NCI-H82 treated with DMSO at 0.1 percent for 48 hours (cell line): ENCODE results near the gene DNAJB1.
"Not testable (repeated sequence)": the region's sequence is repeated elsewhere in the genome, so short reads cannot be mapped to it uniquely, and the experiment has no call there.

ENCODE experiments used
- DNase-seq: peaks from one replicate; lab custom pipeline; 2025; ENCODE audit not compliant: unreplicated experiment; lab: John Stamatoyannopoulos, UW

The DNAJB1 gene

GRCh38 chr19:14517840-14518505 is at the start of gene DNAJB1:
TSS of gene DNAJB1 (minus strand) at chr19:14518397. CDS start at chr19:14518349, 48 bp downstream.
- DNase-seq: no peak

- DNase-seq: no peak
These were observed 48.9 kb upstream of the DNAJB1 start for GRCh38 chr19:14567079-14567478.

DNA sequence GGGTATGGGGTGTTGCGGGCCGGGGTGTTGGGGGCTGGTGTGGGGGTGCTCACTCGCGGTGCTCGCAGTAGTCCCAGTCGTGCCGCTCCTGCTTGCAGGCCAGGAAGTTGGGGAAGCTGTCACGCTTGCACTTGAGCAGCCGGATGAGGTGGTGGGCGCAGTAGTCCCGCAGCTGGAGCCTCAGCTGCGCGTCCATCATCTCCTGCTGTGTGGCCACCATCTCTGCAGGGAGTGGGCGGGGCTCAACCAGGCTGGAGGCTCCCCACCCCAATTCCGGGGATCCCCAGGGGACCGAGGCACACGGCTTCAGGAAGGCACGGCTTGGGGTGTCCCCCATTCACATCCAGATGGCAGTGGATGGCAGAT is 48.5 kb upstream of the DNAJB1 start:
- DNase-seq: no peak

DNA sequence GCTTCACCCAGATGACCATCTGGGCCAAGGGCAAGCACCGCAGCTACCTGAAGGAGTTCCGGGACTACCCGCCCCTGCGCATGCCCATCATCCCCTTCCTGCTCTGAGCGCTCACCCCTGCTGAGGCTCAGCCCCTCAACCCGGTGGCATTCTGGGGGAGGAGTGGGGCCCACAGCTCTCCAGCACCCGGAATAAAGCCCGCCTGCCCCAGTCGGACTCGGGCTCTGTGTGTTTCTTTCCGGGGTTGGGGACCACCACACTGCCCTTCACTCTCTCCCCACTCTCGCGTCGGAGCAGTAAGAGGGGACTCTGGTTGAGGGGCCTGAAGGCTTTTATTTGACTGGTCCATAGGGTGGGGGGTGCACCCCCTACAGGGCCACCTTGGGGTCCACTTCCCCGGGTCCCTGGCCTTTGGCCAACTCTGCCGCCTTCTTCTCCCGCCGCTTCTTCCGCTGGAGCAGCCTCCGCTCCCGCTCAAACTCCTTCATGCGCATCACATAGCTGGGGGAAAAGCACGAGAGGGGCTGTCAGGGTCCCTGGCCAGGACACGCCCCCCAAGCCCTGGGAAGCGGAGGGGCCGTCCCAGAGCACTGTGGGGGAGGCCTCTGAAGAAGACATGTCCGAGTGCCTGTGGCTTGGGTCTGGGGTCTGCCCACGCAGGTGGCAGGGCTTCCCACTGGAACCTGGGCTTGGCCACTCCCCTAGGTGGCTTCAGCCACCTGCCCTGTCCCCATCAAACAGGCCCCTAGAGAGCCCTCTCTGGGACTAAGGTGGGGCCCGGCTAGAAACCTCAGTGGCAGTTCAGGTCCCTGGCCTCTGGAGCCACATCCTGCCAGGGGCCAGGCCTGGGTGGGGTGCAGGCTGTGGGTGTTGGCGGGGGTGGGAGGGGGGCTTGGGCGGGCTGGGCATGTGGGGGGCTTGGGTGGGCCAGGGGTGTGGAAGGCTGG is 47.8 kb upstream of the DNAJB1 start:
- DNase-seq: no peak

DNA sequence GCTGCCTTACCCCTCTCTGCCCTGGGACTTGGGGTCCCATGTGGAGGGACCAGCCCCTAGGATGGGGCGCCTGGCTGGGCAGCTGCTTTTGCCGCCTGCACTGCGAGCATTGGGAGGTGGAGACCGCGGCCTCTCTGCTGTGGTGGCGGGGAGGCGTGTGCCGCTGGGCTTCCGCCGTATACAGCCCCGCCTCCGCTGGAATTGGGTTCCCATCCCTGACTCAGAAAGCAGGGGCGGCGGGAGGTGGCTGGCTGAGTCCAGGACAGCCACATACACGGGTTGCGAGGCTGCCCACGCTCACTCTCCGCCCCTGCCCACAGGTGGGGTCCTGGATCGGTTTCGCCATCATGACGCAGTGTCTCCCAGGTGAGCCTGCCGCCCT is 47.1 kb upstream of the DNAJB1 start:
- no peak for DNase-seq

GRCh38 chr19:14564652-14565297 is 46.6 kb upstream of the DNAJB1 start:
- DNase-seq: not testable (repeated sequence)

- peak; percentile 84 for DNase-seq
These were observed 45.9 kb upstream of the DNAJB1 start for GRCh38 chr19:14563989-14564651.

- no peak for DNase-seq
These were observed 45.4 kb upstream of the DNAJB1 start for GRCh38 chr19:14563590-14563926.

DNA sequence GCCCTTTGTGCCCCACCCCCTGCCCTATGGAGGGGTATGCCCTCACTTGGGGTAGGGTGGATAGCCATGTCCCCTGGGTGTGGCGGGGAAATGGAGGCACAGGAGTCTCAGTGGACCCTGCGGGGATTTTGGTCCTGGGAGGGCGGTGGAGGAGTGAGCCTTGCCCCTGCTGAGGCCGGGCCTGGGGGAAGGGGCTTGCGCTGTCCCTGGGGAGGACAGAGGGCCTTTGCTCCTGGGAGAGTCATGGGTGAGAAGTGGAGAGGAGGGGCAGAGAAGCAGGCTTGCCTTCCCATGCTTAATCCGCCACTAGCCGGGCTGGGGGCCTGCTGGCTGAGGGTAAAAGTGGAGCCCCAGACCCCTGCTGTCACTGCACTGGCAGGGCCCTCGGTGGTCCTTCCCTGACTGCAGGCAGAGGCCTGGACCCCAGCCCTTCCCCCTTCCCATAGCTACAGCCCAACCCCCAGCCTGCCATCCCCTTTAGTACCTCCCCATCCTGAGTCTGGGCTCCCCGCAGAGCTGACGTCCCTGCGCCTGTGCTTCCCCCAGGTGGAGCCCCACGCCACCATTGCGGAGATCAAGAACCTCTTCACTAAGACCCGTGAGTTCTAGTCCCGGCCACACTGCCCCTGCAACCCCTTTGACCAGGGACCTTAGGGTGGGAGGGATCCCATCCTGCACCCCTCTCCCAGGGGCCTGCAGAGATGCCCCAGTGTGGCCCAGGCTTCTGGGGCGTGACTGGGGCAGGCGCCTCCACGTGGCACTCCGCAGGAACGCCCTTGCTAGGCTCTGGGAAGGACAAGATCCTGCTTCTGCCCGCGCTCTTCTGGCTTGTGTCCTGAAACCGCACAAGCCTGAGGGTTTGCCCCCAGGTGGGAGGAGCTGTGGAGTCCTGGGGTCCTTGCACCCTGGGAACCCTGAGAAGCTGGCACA is 44.7 kb upstream of the DNAJB1 start:
- DNase-seq: no peak

DNA sequence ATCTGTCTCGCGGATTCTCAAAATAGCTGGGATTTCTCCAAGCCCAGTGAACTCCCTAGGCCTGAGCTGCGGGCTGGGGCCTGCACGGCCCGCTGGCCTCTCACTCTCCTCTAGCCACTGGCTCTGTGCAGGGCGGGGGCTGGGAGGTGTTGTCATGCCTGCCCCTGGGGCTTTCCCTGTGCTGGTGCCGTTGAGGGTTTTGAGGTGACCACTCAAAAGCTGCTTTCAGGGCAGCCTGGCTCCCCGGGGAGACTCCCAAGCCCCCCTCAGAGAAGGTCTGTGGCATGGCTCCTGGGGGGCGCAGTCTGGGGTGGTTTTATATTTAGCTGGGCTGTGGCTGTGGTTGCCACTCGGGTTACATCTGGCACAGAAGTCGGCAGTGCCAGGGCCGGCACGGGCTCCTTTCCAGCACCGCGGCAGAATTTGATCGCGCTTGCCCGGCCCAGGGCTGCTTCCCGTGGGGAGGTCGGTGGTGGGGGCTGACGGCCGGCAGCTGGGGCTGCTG is 43.7 kb upstream of the DNAJB1 start:
- DNase-seq: no peak

DNA sequence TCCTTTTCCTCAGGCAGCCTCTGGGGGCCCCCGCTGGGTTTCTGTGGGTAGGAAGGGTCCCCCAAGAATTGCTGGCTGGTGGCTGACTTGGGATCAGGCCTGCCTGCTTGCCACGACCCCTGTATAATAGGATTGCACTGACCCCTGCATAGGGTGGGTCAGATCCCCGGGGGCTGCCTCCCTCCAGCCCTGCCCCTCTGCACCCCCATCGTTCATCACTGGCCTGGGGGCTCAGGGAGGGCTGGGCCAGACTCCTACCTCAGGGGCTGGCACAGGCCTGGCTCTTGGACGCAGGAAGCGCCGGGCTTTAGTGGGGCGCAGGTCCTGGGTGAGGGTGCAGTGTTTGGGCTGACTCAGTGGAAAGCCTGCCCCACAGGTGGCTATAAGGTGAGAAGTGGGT is 43.1 kb upstream of the DNAJB1 start:
- DNase-seq: no peak

GRCh38 chr19:14560776-14561108 is 42.5 kb upstream of the DNAJB1 start:
- no peak for DNase-seq

DNA sequence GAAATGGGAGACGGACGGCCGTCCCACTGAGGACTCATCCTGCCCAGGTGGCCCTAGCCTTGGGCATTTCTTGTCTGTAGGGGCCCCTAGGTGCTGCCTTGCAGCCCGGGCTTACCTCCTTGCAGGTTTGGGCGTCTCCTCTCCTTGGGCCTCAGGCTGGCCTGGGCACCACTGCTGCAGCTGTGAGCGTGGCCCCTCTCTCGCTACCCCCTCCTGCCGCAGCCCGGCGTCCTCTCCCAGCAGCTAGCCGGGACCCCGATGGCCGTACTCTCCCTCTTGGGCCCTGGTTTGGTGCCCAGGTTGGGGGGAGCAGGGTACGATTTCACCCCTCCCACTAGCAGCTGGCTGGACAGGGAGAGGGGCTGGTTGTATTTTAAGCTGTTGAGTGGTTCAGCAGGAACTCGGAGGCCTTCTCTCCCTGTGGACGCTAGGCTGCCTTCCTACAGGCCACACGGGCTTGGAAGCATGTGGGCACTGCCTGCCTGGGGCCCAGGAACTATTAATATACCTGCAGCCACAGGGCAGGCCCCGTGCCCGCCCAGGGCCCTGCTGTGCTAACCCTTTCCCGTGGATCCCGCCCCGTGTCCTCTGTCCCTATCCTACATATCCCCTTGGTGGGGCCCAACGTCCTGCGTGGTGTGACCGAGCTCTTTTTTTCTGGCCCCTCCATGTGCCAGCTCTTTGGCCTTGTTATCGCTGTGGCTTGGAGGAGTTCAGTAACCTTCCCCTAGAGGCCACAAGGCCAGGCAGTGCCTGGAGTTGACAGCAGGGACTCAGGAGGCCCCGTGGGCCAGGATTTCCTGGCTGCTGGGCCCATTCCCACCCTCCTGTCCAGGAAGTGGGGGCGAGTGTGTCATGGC is 41.9 kb upstream of the DNAJB1 start:
- no peak for DNase-seq

- no peak for DNase-seq
These were observed 40.3 kb upstream of the DNAJB1 start for GRCh38 chr19:14558370-14559066.

- DNase-seq: peak; percentile 56
These were observed 38.5 kb upstream of the DNAJB1 start for GRCh38 chr19:14556662-14557188.

- DNase-seq: no peak
These were observed 37.9 kb upstream of the DNAJB1 start for GRCh38 chr19:14555918-14556661.

- DNase-seq: no peak
These were observed 36.2 kb upstream of the DNAJB1 start for GRCh38 chr19:14554382-14554812.

- DNase-seq: no peak
These were observed 35.7 kb upstream of the DNAJB1 start for GRCh38 chr19:14553939-14554243.
